HepG2 (cell line): ENCODE data around the gene CCDC88B. TPM values are rescaled to one million over a fixed set of nuclear protein-coding genes. Genes with fewer than 3 reads are reported as not detected.
A peak's percentile ranks its signal among the peaks of the same experiment; 100 is the strongest.

Source experiments
- ARHGAP35 ChIP-seq: sonication (generic); formaldehyde crosslinking; IDR thresholded peaks from 2 replicates; pipeline ENCODE4 v1.9.0; 2022; ENCODE audit warnings: mild to moderate bottlenecking, inconsistent platforms, moderate library complexity, missing genetic modification reagents, borderline replicate concordance
- CCDC6 ChIP-seq: sonication (generic); formaldehyde crosslinking; IDR thresholded peaks from 2 replicates; pipeline ENCODE4 v1.8.1; 2022; ENCODE audit warnings: mild to moderate bottlenecking, missing genetic modification reagents, moderate library complexity
- FOXC1 ChIP-seq: sonication (generic); formaldehyde crosslinking; IDR thresholded peaks from 2 replicates; pipeline ENCODE4 v1.8.0; 2022; ENCODE audit warnings: mild to moderate bottlenecking, missing genetic modification reagents, borderline replicate concordance
- RBM39 ChIP-seq: fragments of 200-400 bp; formaldehyde crosslinking; IDR thresholded peaks from one replicate; pipeline ENCODE4 v1.6.1; 2018; ENCODE audit warnings: antibody characterized with exemption, mild to moderate bottlenecking, low read depth, low read length; ENCODE audit not compliant: poor library complexity, severe bottlenecking
- SCMH1 ChIP-seq: sonication (generic); formaldehyde crosslinking; IDR thresholded peaks from 2 replicates; pipeline ENCODE4 v1.9.0; 2021; ENCODE audit warnings: missing genetic modification reagents, mild to moderate bottlenecking, borderline replicate concordance
- XBP1 ChIP-seq: sonication (generic); formaldehyde crosslinking; IDR thresholded peaks from 2 replicates; pipeline ENCODE4 v1.5.0; 2020; ENCODE audit warnings: missing genetic modification reagents
- ZBTB8A ChIP-seq: sonication (generic); formaldehyde crosslinking; IDR thresholded peaks from 2 replicates; pipeline ENCODE4 v1.4.0; 2020; ENCODE audit warnings: mild to moderate bottlenecking, low read depth, missing genetic modification reagents, borderline replicate concordance
- ZNF180 ChIP-seq: sonication (generic); formaldehyde crosslinking; IDR thresholded peaks from 2 replicates; pipeline ENCODE4 v1.4.0; 2020; ENCODE audit warnings: low read depth, missing genetic modification reagents, borderline replicate concordance
- ZNF557 ChIP-seq: sonication (generic); formaldehyde crosslinking; IDR thresholded peaks from 2 replicates; pipeline ENCODE4 v1.4.0; 2020; ENCODE audit warnings: missing genetic modification reagents
- ZNF790 ChIP-seq: sonication (generic); formaldehyde crosslinking; IDR thresholded peaks from 2 replicates; pipeline ENCODE4 v1.8.0; 2022; ENCODE audit warnings: missing genetic modification reagents, mild to moderate bottlenecking, borderline replicate concordance
- polyA plus RNA-seq, 8 experiments: library from polyadenylated mRNA; depleted of rRNA in 3 of 8; stranded (reverse) in 7 of 8; unstranded in 1 of 8; fragments of >200 nt; fragmentation: Illumina TruSeq in 4 of 8; extraction: Trizol in 4 of 8; gene quantifications; 2 replicates each; pipeline versions ENCODE4 v1.2.1 to v1.2.3, GENCODE V29; 2011 to 2016; ENCODE audit warnings: low read depth in 4 of 8, missing spikeins in 1 of 8, mixed read lengths in 1 of 8; ENCODE audit not compliant: insufficient read depth in 1 of 8
- total RNA-seq, 5 experiments: library from RNA; depleted of rRNA; stranded (reverse); fragments of >200 nt; fragmentation: Illumina TruSeq; extraction: Trizol; gene quantifications; 2 replicates each; pipeline ENCODE4 v1.2.3, GENCODE V29; 2016; ENCODE audit warnings: low read depth in 1 of 5
- TF ChIP-seq, protein P1 (sequence below): sonication (generic); formaldehyde crosslinking; IDR thresholded peaks from 2 replicates; pipeline ENCODE4 v1.8.0; 2022; ENCODE audit warnings: missing genetic modification reagents, mild to moderate bottlenecking, inconsistent platforms, borderline replicate concordance
- TF ChIP-seq, protein P2 (sequence below): sonication (generic); formaldehyde crosslinking; IDR thresholded peaks from 2 replicates; pipeline ENCODE4 v1.5.1; 2020; ENCODE audit warnings: mild to moderate bottlenecking, moderate library complexity, missing genetic modification reagents
- TF ChIP-seq, protein P3 (sequence below): IDR thresholded peaks from 2 replicates; pipeline ENCODE4 v1.6.1; 2016; ENCODE audit warnings: mild to moderate bottlenecking, missing biosample characterization, missing genetic modification reagents
- TF ChIP-seq, protein P4 (sequence below): sonication (generic); formaldehyde crosslinking; IDR thresholded peaks from 2 replicates; pipeline ENCODE4 v1.8.1; 2023; ENCODE audit warnings: mild to moderate bottlenecking, missing genetic modification reagents
- TF ChIP-seq, protein P5 (sequence below): sonication (generic); formaldehyde crosslinking; IDR thresholded peaks from 2 replicates; pipeline ENCODE4 v1.8.0; 2022; ENCODE audit warnings: mild to moderate bottlenecking, missing genetic modification reagents, moderate library complexity
- TF ChIP-seq, protein P6 (sequence below): sonication (generic); formaldehyde crosslinking; IDR thresholded peaks from 2 replicates; pipeline ENCODE4 v1.5.0; 2020; ENCODE audit warnings: missing genetic modification reagents, mild to moderate bottlenecking, borderline replicate concordance
- TF ChIP-seq, protein P7 (sequence below): sonication (generic); formaldehyde crosslinking; IDR thresholded peaks from 2 replicates; pipeline ENCODE4; 2020; ENCODE audit warnings: missing genetic modification reagents, mild to moderate bottlenecking, borderline replicate concordance

CCDC88B gene
- total and polyA plus RNA-seq, 2 of the 13 experiments (the other 11 are each of a cell fraction or from before 2014, with no cell fraction given), result 3.6 to 4.8 TPM

DNA sequence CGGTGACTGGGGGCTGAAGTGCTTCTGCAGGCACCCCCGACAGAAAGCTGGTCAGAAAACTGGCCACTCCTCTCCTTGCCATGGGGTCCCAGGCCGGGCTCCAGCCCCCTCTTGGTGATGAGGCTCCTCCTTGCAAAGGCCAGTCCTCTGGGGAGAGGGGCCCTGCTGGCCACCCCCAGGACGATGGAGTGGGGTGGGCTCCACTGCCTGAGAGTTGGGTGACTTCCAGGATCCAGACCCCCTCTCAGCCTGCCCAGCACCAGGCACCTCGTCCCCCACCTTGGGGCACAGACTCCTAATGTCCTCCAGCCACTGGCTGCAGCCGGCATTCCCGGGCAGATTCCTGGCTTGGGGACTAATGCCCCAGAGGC lies 18.5 kb downstream of the CCDC88B start (continued):
- TF ChIP-seq, protein P1, sequence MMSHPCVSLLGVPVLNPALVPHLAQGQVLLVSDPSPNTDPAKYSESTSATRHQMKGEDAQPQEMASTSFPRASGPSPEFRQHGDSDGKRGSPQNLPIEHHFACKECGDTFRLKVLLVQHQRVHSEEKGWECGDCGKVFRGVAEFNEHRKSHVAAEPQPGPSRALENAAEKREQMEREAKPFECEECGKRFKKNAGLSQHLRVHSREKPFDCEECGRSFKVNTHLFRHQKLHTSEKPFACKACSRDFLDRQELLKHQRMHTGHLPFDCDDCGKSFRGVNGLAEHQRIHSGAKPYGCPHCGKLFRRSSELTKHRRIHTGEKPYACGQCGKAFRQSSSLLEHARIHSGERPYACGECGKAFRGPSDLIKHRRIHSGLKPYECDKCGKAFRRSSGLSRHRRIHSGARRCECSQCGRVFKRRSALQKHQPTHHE (CRISPR knock-in tag), result 0 out of 2 replicates have a peak, but pooled peaks have one; percentile 7
- TF ChIP-seq, protein P2, sequence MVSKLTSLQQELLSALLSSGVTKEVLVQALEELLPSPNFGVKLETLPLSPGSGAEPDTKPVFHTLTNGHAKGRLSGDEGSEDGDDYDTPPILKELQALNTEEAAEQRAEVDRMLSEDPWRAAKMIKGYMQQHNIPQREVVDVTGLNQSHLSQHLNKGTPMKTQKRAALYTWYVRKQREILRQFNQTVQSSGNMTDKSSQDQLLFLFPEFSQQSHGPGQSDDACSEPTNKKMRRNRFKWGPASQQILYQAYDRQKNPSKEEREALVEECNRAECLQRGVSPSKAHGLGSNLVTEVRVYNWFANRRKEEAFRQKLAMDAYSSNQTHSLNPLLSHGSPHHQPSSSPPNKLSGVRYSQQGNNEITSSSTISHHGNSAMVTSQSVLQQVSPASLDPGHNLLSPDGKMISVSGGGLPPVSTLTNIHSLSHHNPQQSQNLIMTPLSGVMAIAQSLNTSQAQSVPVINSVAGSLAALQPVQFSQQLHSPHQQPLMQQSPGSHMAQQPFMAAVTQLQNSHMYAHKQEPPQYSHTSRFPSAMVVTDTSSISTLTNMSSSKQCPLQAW (CRISPR knock-in tag), result peak; percentile 25; the same call in 1 of the 2 replicates
- TF ChIP-seq ARHGAP35 (CRISPR knock-in tag), result no peak
- 0 out of 2 replicates have a peak, but pooled peaks have one; percentile 55 for TF ChIP-seq XBP1 (CRISPR knock-in tag)
- TF ChIP-seq CCDC6 (CRISPR knock-in tag), result peak; percentile 22; the same call in 1 of the 2 replicates
- no peak for TF ChIP-seq ZNF180 (CRISPR knock-in tag)
- TF ChIP-seq, protein P3, sequence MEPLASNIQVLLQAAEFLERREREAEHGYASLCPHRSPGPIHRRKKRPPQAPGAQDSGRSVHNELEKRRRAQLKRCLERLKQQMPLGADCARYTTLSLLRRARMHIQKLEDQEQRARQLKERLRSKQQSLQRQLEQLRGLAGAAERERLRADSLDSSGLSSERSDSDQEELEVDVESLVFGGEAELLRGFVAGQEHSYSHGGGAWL (CRISPR knock-in tag), result no peak
- TF ChIP-seq, protein P4, sequence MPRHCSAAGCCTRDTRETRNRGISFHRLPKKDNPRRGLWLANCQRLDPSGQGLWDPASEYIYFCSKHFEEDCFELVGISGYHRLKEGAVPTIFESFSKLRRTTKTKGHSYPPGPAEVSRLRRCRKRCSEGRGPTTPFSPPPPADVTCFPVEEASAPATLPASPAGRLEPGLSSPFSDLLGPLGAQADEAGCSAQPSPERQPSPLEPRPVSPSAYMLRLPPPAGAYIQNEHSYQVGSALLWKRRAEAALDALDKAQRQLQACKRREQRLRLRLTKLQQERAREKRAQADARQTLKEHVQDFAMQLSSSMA (CRISPR knock-in tag), result peak; percentile 41; the same call in 1 of the 2 replicates
- TF ChIP-seq, protein P5, sequence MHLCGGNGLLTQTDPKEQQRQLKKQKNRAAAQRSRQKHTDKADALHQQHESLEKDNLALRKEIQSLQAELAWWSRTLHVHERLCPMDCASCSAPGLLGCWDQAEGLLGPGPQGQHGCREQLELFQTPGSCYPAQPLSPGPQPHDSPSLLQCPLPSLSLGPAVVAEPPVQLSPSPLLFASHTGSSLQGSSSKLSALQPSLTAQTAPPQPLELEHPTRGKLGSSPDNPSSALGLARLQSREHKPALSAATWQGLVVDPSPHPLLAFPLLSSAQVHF (CRISPR knock-in tag), result no peak
- TF ChIP-seq, protein P6, sequence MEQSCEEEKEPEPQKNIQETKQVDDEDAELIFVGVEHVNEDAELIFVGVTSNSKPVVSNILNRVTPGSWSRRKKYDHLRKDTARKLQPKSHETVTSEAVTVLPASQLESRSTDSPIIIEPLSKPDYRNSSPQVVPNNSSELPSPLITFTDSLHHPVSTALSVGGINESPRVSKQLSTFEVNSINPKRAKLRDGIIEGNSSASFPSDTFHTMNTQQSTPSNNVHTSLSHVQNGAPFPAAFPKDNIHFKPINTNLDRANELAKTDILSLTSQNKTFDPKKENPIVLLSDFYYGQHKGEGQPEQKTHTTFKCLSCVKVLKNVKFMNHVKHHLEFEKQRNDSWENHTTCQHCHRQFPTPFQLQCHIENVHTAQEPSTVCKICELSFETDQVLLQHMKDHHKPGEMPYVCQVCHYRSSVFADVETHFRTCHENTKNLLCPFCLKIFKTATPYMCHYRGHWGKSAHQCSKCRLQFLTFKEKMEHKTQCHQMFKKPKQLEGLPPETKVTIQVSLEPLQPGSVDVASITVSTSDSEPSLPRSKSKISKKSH, result 0 out of 2 replicates have a peak, but pooled peaks have one; percentile 59
- TF ChIP-seq ZNF790 (CRISPR knock-in tag), result no peak
- TF ChIP-seq FOXC1 (CRISPR knock-in tag), result no peak
- TF ChIP-seq SCMH1, result no peak
- TF ChIP-seq ZBTB8A, result no peak
- TF ChIP-seq, protein P7, sequence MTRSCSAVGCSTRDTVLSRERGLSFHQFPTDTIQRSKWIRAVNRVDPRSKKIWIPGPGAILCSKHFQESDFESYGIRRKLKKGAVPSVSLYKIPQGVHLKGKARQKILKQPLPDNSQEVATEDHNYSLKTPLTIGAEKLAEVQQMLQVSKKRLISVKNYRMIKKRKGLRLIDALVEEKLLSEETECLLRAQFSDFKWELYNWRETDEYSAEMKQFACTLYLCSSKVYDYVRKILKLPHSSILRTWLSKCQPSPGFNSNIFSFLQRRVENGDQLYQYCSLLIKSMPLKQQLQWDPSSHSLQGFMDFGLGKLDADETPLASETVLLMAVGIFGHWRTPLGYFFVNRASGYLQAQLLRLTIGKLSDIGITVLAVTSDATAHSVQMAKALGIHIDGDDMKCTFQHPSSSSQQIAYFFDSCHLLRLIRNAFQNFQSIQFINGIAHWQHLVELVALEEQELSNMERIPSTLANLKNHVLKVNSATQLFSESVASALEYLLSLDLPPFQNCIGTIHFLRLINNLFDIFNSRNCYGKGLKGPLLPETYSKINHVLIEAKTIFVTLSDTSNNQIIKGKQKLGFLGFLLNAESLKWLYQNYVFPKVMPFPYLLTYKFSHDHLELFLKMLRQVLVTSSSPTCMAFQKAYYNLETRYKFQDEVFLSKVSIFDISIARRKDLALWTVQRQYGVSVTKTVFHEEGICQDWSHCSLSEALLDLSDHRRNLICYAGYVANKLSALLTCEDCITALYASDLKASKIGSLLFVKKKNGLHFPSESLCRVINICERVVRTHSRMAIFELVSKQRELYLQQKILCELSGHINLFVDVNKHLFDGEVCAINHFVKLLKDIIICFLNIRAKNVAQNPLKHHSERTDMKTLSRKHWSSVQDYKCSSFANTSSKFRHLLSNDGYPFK (CRISPR knock-in tag), result 0 out of 2 replicates have a peak, but pooled peaks have one; percentile 21
- peak; percentile 9 for TF ChIP-seq RBM39
- TF ChIP-seq ZNF557 (CRISPR knock-in tag), result no peak
